H1 (cell line): ENCODE data around the gene TBCD. TPM values are rescaled to one million over a fixed set of nuclear protein-coding genes. Genes with fewer than 3 reads are reported as not detected.

ENCODE experiments used
- CTCF ChIA-PET: fragments of 300-600 bp; sonication (Branson Sonifier 250); formaldehyde crosslinking; loops from one replicate; lab custom pipeline; 2021; ENCODE audit not compliant: partially characterized antibody; lab: Charles Lee
- POLR2A ChIA-PET: fragments of 300-600 bp; sonication (Branson Sonifier 250); formaldehyde crosslinking; loops from one replicate; lab custom pipeline; 2021; ENCODE audit warnings: inconsistent platforms; ENCODE audit not compliant: partially characterized antibody; lab: Charles Lee
- DNase-seq, 2 experiments: peaks; one replicate each; pipeline versions ENCODE4 v3.0.0 to v3.0.0-alpha.2; 2010 to 2022; ENCODE audit warnings: low spot score in 2 of 2, low read depth in 1 of 2, mixed read lengths in 1 of 2
- FAIRE-seq: peaks from 2 replicates; lab custom pipeline; 2011; peaks lifted over from hg19 to GRCh38; lab: Jason Lieb, UNC
- H2AFZ ChIP-seq: 2 replicates; pipeline ENCODE4 v1.8.1; 2012; ENCODE audit warnings: low read length, inconsistent platforms
- H2AK5ac ChIP-seq: 2 replicates; pipeline ENCODE4 v1.6.1; 2013; ENCODE audit warnings: low read depth, low read length
- H2BK120ac ChIP-seq: replicated peaks from 2 replicates; pipeline ENCODE3; 2013; ENCODE audit warnings: low read depth, low read length, inconsistent platforms
- H2BK12ac ChIP-seq: 2 replicates; pipeline ENCODE4 v1.6.1; 2013; ENCODE audit warnings: low read depth, low read length
- H2BK15ac ChIP-seq: 2 replicates; pipeline ENCODE4 v1.6.1; 2013; ENCODE audit warnings: low read length
- H2BK20ac ChIP-seq: 2 replicates; pipeline ENCODE4 v1.6.1; 2013; ENCODE audit warnings: low read length
- H2BK5ac ChIP-seq: 2 replicates; pipeline ENCODE4 v1.6.1; 2013; ENCODE audit warnings: low read depth, low read length
- H3K14ac ChIP-seq: 2 replicates; pipeline ENCODE4 v1.6.1; 2013; ENCODE audit warnings: inconsistent platforms; ENCODE audit not compliant: insufficient read length
- H3K18ac ChIP-seq: 2 replicates; pipeline ENCODE4 v1.6.1; 2013; ENCODE audit warnings: low read length; ENCODE audit errors: extremely low read depth
- H3K23ac ChIP-seq: 2 replicates; pipeline ENCODE4 v1.6.1; 2013; ENCODE audit warnings: inconsistent platforms; ENCODE audit not compliant: insufficient read length
- H3K23me2 ChIP-seq: 2 replicates; pipeline ENCODE4 v1.6.1; 2013; ENCODE audit warnings: low read depth, low read length
- H3K27ac ChIP-seq: 2 replicates; pipeline ENCODE4 v1.6.1; 2011; ENCODE audit warnings: low read depth, low read length, inconsistent platforms
- H3K27me3 ChIP-seq, 4 experiments: replicated peaks in 1 of 4; 1 replicate in 1 of 4; 2 replicates in 3 of 4; pipeline versions ENCODE4 v1.6.1 to v1.8.1; 2011 to 2013; ENCODE audit warnings: low read length in 3 of 4, mild to moderate bottlenecking in 3 of 4, inconsistent platforms in 2 of 4, mixed read lengths in 2 of 4, moderate library complexity in 1 of 4; ENCODE audit not compliant: control insufficient read depth in 3 of 4, insufficient read depth in 3 of 4; ENCODE audit errors: extremely low read depth in 1 of 4
- H3K36me3 ChIP-seq, 4 experiments: 2 replicates each; pipeline versions ENCODE4 v1.6.1 to v1.8.1; 2011 to 2013; ENCODE audit warnings: mild to moderate bottlenecking in 4 of 4, low read length in 3 of 4, moderate library complexity in 2 of 4, control low read depth in 1 of 4, inconsistent platforms in 1 of 4; ENCODE audit not compliant: insufficient read depth in 4 of 4, control insufficient read depth in 2 of 4
- H3K4ac ChIP-seq: replicated peaks from 2 replicates; pipeline ENCODE3; 2013; ENCODE audit warnings: low read length, low read depth, mixed read lengths, inconsistent platforms; ENCODE audit not compliant: insufficient read length
- H3K4me1 ChIP-seq, 4 experiments: replicated peaks in 1 of 4; 1 replicate in 1 of 4; 2 replicates in 3 of 4; pipeline versions ENCODE4 v1.6.1 to v1.8.1; 2011 to 2013; ENCODE audit warnings: low read length in 3 of 4, inconsistent platforms in 2 of 4, mixed read lengths in 1 of 4; ENCODE audit not compliant: insufficient read depth in 4 of 4, control insufficient read depth in 3 of 4
- H3K4me2 ChIP-seq, 2 experiments: 2 replicates each; pipeline versions ENCODE4 v1.6.1 to v1.8.1; 2011 to 2013; ENCODE audit warnings: low read depth in 2 of 2, low read length in 2 of 2, control low read depth in 1 of 2, inconsistent platforms in 1 of 2, mild to moderate bottlenecking in 1 of 2; ENCODE audit not compliant: insufficient read depth in 1 of 2
- H3K4me3 ChIP-seq, 4 experiments: fragments of 200-600, 300-600 bp in 1 of 4; sonication (generic), shearing (Covaris generic), sonication (Bioruptor Twin) in 1 of 4; 2 replicates each; pipeline versions ENCODE4 v1.5.1 to v1.8.1; 2011 to 2016; ENCODE audit warnings: low read length in 4 of 4, low read depth in 3 of 4, control low read depth in 2 of 4, inconsistent platforms in 2 of 4, mild to moderate bottlenecking in 2 of 4, mixed read lengths in 1 of 4, moderate library complexity in 1 of 4; ENCODE audit not compliant: insufficient read depth in 2 of 4; ENCODE audit errors: extremely low read depth in 1 of 4
- H3K56ac ChIP-seq: replicated peaks from 2 replicates; pipeline ENCODE3; 2013; ENCODE audit warnings: low read depth, mild to moderate bottlenecking, mixed read lengths, low read length, inconsistent platforms; ENCODE audit not compliant: insufficient read length
- H3K79me1 ChIP-seq: 2 replicates; pipeline ENCODE4 v1.6.1; 2013; ENCODE audit warnings: low read depth, low read length, control low read depth
- H3K79me2 ChIP-seq, 2 experiments: 2 replicates each; pipeline versions ENCODE4 v1.6.1 to v1.8.1; 2012 to 2013; ENCODE audit warnings: low read length in 2 of 2, mild to moderate bottlenecking in 2 of 2, inconsistent platforms in 1 of 2; ENCODE audit not compliant: insufficient read depth in 2 of 2, control insufficient read depth in 1 of 2
- H3K9ac ChIP-seq, 4 experiments: replicated peaks in 1 of 4; 1 replicate in 1 of 4; 2 replicates in 3 of 4; pipeline versions ENCODE4 v1.6.1 to v1.8.1; 2011 to 2013; ENCODE audit warnings: low read depth in 3 of 4, low read length in 3 of 4, control low read depth in 2 of 4, mild to moderate bottlenecking in 2 of 4, moderate library complexity in 2 of 4, inconsistent platforms in 1 of 4; ENCODE audit errors: extremely low read depth in 1 of 4
- H3K9me3 ChIP-seq, 2 experiments: 2 replicates each; pipeline versions ENCODE4 v1.6.1 to v1.8.1; 2012 to 2013; ENCODE audit warnings: mild to moderate bottlenecking in 2 of 2, moderate library complexity in 2 of 2, control low read depth in 1 of 2, inconsistent platforms in 1 of 2, low read depth in 1 of 2, low read length in 1 of 2, mixed read lengths in 1 of 2; ENCODE audit not compliant: insufficient read depth in 2 of 2
- H4K20me1 ChIP-seq, 2 experiments: replicated peaks in 1 of 2; 2 replicates each; pipeline versions ENCODE3 to v1.8.1; 2011 to 2013; ENCODE audit warnings: inconsistent platforms in 2 of 2, low read length in 2 of 2, mild to moderate bottlenecking in 1 of 2; ENCODE audit not compliant: insufficient read depth in 2 of 2, control insufficient read depth in 1 of 2
- H4K5ac ChIP-seq: 2 replicates; pipeline ENCODE4 v1.6.1; 2013; ENCODE audit warnings: low read length, low read depth, mixed read lengths, inconsistent platforms; ENCODE audit not compliant: insufficient read length
- H4K8ac ChIP-seq: 2 replicates; pipeline ENCODE4 v1.8.0; 2013; ENCODE audit warnings: mild to moderate bottlenecking, moderate library complexity, low read length, inconsistent platforms; ENCODE audit not compliant: insufficient read depth; ENCODE audit errors: extremely low read depth
- H4K91ac ChIP-seq: replicated peaks from 2 replicates; pipeline ENCODE3; 2013; ENCODE audit warnings: low read length, mixed read lengths, inconsistent platforms; ENCODE audit not compliant: insufficient read length
- CTBP2 ChIP-seq: IDR thresholded peaks from 2 replicates; pipeline ENCODE4 v1.7.0; 2011; ENCODE audit warnings: borderline replicate concordance, mild to moderate bottlenecking, moderate library complexity, mixed read lengths, low read length; ENCODE audit not compliant: insufficient read depth, insufficient read length
- EZH2 ChIP-seq: fragments of 200-600 bp; sonication (generic); IDR thresholded peaks from 2 replicates; pipeline ENCODE4 v1.7.1; 2012; ENCODE audit warnings: low read depth, mild to moderate bottlenecking, moderate library complexity, low read length, inconsistent platforms; ENCODE audit not compliant: severe bottlenecking
- FOSL1 ChIP-seq: IDR thresholded peaks from 2 replicates; pipeline ENCODE4 v1.6.1; 2011; ENCODE audit warnings: mild to moderate bottlenecking, low read depth, low read length, moderate library complexity; ENCODE audit not compliant: insufficient read depth
- KDM1A ChIP-seq: fragments of 200-600, 300-600 bp; sonication (generic); IDR thresholded peaks from 2 replicates; pipeline ENCODE4 v1.7.1; 2016; ENCODE audit warnings: mild to moderate bottlenecking, low read length, borderline replicate concordance
- KDM4A ChIP-seq: IDR thresholded peaks from one replicate; pipeline ENCODE4 v1.7.1; 2012; ENCODE audit warnings: low read depth, mild to moderate bottlenecking, moderate library complexity, low read length, inconsistent platforms; ENCODE audit not compliant: severe bottlenecking
- MAFK ChIP-seq: IDR thresholded peaks from 2 replicates; pipeline ENCODE4 v1.6.1; 2012; ENCODE audit warnings: low read depth, mild to moderate bottlenecking, improper control_type of control experiment, low read length
- RNF2 ChIP-seq: fragments of 200-900, 300-1000 bp; sonication (generic); IDR thresholded peaks from 2 replicates; pipeline ENCODE4 v1.7.1; 2016; ENCODE audit warnings: borderline replicate concordance, low read depth, mild to moderate bottlenecking, antibody characterized with exemption, low read length; ENCODE audit not compliant: poor library complexity, severe bottlenecking; ENCODE audit errors: missing control alignments
- RXRA ChIP-seq: IDR thresholded peaks from 2 replicates; pipeline ENCODE4 v1.6.1; 2011; ENCODE audit warnings: low read depth, mild to moderate bottlenecking, low read length, moderate library complexity; ENCODE audit not compliant: insufficient read depth
- SIX5 ChIP-seq: IDR thresholded peaks from 2 replicates; pipeline ENCODE4 v1.6.1; 2011; ENCODE audit warnings: mild to moderate bottlenecking, low read depth, low read length
- SP1 ChIP-seq: IDR thresholded peaks from 2 replicates; pipeline ENCODE4 v1.6.1; 2011; ENCODE audit warnings: low read depth, low read length
- SP4 ChIP-seq: IDR thresholded peaks from 2 replicates; pipeline ENCODE4 v1.6.1; 2012; ENCODE audit warnings: low read length, inconsistent platforms
- SRF ChIP-seq: IDR thresholded peaks from 2 replicates; pipeline ENCODE4 v1.6.1; 2011; ENCODE audit warnings: mild to moderate bottlenecking, low read depth, low read length, moderate library complexity
- WGBS, 2 experiments: shearing (Covaris generic) in 1 of 2; methylation state at CpG; one replicate each; pipeline versions ENCODE4 v1.1.6 to v1.1.7; 2013 to 2015; ENCODE audit warnings: low lambda C conversion rate in 2 of 2, mixed read lengths in 2 of 2, inconsistent platforms in 1 of 2, low coverage in 1 of 2, missing lambda C conversion rate in 1 of 2; ENCODE audit not compliant: insufficient replicate concordance in 2 of 2, insufficient coverage in 1 of 2, insufficient read length in 1 of 2; ENCODE audit errors: extremely low coverage in 1 of 2, missing lambda C conversion rate in 1 of 2; 5-methylcytosine and 5-hydroxymethylcytosine counted together
- polyA plus RNA-seq, 7 experiments: library from polyadenylated mRNA; depleted of rRNA in 3 of 7; stranded (reverse) in 5 of 7; unstranded in 2 of 7; fragments of >200 nt in 5 of 7; fragments of 200-250 nt in 2 of 7; gene quantifications; 1 replicate in 5 of 7; 2 replicates in 1 of 7; 4 replicates in 1 of 7; pipeline versions ENCODE4 v1.2.1 to v1.2.3, GENCODE V29; 2011 to 2013; ENCODE audit warnings: missing spikeins in 2 of 7, mixed read lengths in 2 of 7
- total RNA-seq: library from RNA; stranded (reverse); fragmentation: NEBNext Ultra II Directional; extraction: Animal tissue kit (Norgen Biotek cat#: 25700); gene quantifications from 2 replicates; pipeline ENCODE4 v1.2.1, GENCODE V29; 2021
- TF ChIP-seq, protein P1 (sequence below): IDR thresholded peaks from 2 replicates; pipeline ENCODE4 v1.6.1; 2011; ENCODE audit warnings: low read length, improper control_type of control experiment

Gene TBCD
- total and polyA plus RNA-seq, 2 of the 8 experiments (the other 6 are each of a cell fraction or from before 2014, with no cell fraction given): 118 to 162 TPM

DNA sequence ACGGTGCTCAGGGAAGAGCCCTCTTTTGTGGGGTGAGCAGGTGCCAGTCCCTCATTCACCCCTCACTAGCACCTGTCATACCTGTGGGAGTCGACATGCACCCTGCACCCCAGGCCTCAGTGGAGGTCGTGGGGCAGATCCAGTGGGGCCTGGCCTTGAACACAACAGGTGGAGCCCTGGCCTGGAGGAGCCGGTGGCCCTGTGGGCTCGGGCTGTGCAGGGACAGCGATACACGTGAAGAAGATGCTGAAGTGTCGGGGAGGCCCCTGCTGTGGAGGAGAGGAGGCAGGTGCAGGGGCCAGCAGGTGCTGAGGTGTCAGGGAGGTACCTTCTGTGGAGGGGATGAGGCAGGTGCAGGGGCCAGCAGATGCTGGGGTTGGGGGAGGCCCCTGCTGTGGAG lies 56.1 kb downstream of the TBCD start:
- Histone ChIP-seq H3K27me3 (no peaks in the 10 kb centered on the region), H3K23me2 (no peaks in the 10 kb centered on the region), H3K23ac (no peak overlapping the region), H2AK5ac (no peak overlapping the region), H3K4me2 (no peak overlapping the region), H2BK12ac (no peak overlapping the region), H3K4me3 (no peak overlapping the region), H3K9me3 (no peaks in the 10 kb centered on the region), H2BK15ac (no peak overlapping the region), H4K20me1 (peaks cover 3 to 5% of the 10 kb centered on the region in 2 experiments), H4K5ac (no peak overlapping the region), H3K27ac (no peak overlapping the region), H3K4ac (no peak overlapping the region), H3K18ac (no peak overlapping the region), H2BK5ac (no peak overlapping the region), H3K36me3 (peaks cover 4 to 29% (median 12%) of the 10 kb centered on the region in 4 experiments; a peak in 6 of 8 replicates), H2BK20ac (no peak overlapping the region), H4K8ac (no peak overlapping the region), H3K79me1 (peaks cover 7% of the 10 kb centered on the region), H3K79me2 (peaks cover 0 to 6% of the 10 kb centered on the region in 2 experiments; a peak in 1 of 4 replicates), H3K56ac (no peak overlapping the region), H3K9ac (no peak overlapping the region), H4K91ac (no peak overlapping the region), H2AFZ (no peak overlapping the region), H3K14ac (no peak overlapping the region), H3K4me1 (no peaks in the 10 kb centered on the region; a peak in 1 of 7 replicates), H2BK120ac (no peak overlapping the region)
- FAIRE-seq (no peak), DNase-seq (no peak)
- CTCF ChIA-PET: interaction anchor here (1.6 kb wide), 1 partner anchor 28 kb away, joined by 5 read pairs; no protein-coding TSS in a partner anchor
- POLR2A ChIA-PET: no interaction called here
- 96% methylated on average over 8 of the region's 8 CpGs; no CpG with 5 or more reads in 1 of the 2 experiments for WGBS, 2 experiments
- TF ChIP-seq SP1 (no peak), CTBP2 (no peak), KDM1A (no peak), SIX5 (no peak), SRF (no peak), RXRA (no peak), EZH2 (no peak), MAFK (no peak), FOSL1 (no peak), KDM4A (no peak), SP4 (no peak), RNF2 (no peak)
- TF ChIP-seq, protein P1, sequence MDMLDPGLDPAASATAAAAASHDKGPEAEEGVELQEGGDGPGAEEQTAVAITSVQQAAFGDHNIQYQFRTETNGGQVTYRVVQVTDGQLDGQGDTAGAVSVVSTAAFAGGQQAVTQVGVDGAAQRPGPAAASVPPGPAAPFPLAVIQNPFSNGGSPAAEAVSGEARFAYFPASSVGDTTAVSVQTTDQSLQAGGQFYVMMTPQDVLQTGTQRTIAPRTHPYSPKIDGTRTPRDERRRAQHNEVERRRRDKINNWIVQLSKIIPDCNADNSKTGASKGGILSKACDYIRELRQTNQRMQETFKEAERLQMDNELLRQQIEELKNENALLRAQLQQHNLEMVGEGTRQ: no peak
